Thoracic aorta (tissue), 2 donors: ENCODE measurements around the gene FAM53C. TPM values are rescaled to one million over a fixed set of nuclear protein-coding genes. Genes with fewer than 3 reads are reported as not detected.

ENCODE experiments used
- ATAC-seq: fragments of 150-250 bp; one replicate; pipeline ENCODE4 v1.8.0; 2017; ENCODE audit warnings: low read depth; ENCODE audit not compliant: insufficient number of reproducible peaks, low FRiP score
- DNase-seq: peaks from one replicate; pipeline ENCODE4 v3.0.0-alpha.2; 2020; ENCODE audit warnings: low spot score
- H3K27ac ChIP-seq, 2 donors: fragments of 200-600 bp; sonication (generic); 1 replicate in 1 of 2; 2 replicates in 1 of 2; pipeline ENCODE4 v1.5.1; 2016; ENCODE audit warnings: mild to moderate bottlenecking in 2 of 2, moderate library complexity in 2 of 2
- H3K27me3 ChIP-seq: fragments of 200-600 bp; sonication (generic); replicated peaks from 2 replicates; pipeline ENCODE4 v1.6.0; 2016; ENCODE audit warnings: mild to moderate bottlenecking; ENCODE audit not compliant: insufficient read depth
- H3K36me3 ChIP-seq: fragments of 200-600 bp; sonication (generic); one replicate; pipeline ENCODE4 v1.5.1; 2016
- H3K4me1 ChIP-seq, 2 donors: fragments of 200-600 bp; sonication (generic); 1 replicate in 1 of 2; 2 replicates in 1 of 2; pipeline versions ENCODE4 v1.5.1 to v1.6.0; 2016; ENCODE audit warnings: low read depth in 2 of 2, mild to moderate bottlenecking in 1 of 2; ENCODE audit not compliant: control insufficient read depth in 1 of 2
- H3K4me3 ChIP-seq: fragments of 200-600 bp; sonication (generic); 2 replicates; pipeline ENCODE4 v1.5.1; 2016; ENCODE audit warnings: mild to moderate bottlenecking
- H3K9me3 ChIP-seq: fragments of 200-600 bp; sonication (generic); 2 replicates; pipeline ENCODE4 v1.5.1; 2016
- total RNA-seq, 2 donors: library from RNA; depleted of rRNA; stranded (reverse); fragments of >200 nt; gene quantifications; one replicate each; pipeline versions ENCODE4 v1.1.0 to v1.2.3, GENCODE V29; 2016
- TF ChIP-seq, protein P1 (sequence below): fragments of 200-600 bp; sonication (generic); IDR thresholded peaks from one replicate; pipeline ENCODE4 v1.5.1; 2019; ENCODE audit warnings: antibody characterized with exemption

The FAM53C gene
- total RNA-seq, 2 donors from 2014 or later = 22.6 to 24.9 TPM

DNA sequence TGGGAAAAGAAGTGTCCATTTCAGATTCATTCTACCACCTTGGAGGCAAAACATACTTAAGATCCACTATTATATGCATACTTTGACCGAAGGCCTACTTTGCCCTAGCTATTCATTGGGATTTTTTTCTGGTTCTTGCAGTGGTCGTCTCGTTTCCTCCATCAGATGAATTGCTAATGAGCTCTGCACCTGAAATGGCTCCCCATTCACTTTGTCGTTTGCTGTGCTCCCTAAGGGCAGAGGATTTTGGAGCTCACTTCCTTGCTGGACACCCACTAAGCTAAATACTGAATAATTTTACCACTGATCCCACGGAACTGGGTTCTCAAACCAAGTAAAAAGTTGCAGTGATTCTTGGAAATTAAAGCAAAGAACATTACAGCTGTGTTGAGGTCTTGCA is 16.3 kb downstream of the FAM53C start:
- peak overlapping the region; percentile 92 to 96 for H3K27ac ChIP-seq
- H3K9me3 ChIP-seq = no peaks in the 10 kb centered on the region
- peak overlapping the region; percentile 98 for H3K4me3 ChIP-seq
- H3K27me3 ChIP-seq = no peaks in the 10 kb centered on the region
- no peak for ATAC-seq
- DNase-seq = no peak
- peaks cover 34 to 63% of the 10 kb centered on the region in 2 donors for H3K4me1 ChIP-seq
- H3K36me3 ChIP-seq = no peaks in the 10 kb centered on the region
- TF ChIP-seq, protein P1, sequence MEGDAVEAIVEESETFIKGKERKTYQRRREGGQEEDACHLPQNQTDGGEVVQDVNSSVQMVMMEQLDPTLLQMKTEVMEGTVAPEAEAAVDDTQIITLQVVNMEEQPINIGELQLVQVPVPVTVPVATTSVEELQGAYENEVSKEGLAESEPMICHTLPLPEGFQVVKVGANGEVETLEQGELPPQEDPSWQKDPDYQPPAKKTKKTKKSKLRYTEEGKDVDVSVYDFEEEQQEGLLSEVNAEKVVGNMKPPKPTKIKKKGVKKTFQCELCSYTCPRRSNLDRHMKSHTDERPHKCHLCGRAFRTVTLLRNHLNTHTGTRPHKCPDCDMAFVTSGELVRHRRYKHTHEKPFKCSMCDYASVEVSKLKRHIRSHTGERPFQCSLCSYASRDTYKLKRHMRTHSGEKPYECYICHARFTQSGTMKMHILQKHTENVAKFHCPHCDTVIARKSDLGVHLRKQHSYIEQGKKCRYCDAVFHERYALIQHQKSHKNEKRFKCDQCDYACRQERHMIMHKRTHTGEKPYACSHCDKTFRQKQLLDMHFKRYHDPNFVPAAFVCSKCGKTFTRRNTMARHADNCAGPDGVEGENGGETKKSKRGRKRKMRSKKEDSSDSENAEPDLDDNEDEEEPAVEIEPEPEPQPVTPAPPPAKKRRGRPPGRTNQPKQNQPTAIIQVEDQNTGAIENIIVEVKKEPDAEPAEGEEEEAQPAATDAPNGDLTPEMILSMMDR = no peak

DNA sequence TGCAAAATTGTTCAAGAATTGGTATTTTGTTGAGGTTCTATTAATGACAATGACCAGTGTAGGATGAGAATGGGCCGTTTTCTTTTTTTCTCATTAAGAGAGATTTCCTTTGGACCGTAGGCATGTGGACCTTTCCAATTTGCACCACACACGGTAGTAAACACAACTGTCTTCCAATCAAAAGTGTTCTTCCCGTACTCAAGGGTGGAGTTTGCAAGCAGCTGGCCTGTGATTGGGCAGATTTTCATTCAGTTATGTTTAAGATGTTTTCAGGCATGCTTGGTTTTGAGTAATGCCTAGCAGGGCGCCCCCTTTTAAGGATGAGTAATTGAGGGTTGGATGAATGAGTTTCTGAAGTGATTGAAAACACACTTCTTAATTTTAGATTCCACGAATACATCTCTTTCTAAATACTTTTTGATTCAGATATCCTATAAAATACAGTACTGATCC is 16.9 kb downstream of the FAM53C start:
- Histone ChIP-seq H3K27ac (no peak overlapping the region), H3K27me3 (no peaks in the 10 kb centered on the region), H3K36me3 (no peaks in the 10 kb centered on the region), H3K9me3 (no peaks in the 10 kb centered on the region), H3K4me1 (peaks cover 29 to 57% of the 10 kb centered on the region in 2 donors), H3K4me3 (peak overlapping the region; percentile 98)
- no peak for DNase-seq
- TF ChIP-seq, protein P1 = no peak
- ATAC-seq = no peak

DNA sequence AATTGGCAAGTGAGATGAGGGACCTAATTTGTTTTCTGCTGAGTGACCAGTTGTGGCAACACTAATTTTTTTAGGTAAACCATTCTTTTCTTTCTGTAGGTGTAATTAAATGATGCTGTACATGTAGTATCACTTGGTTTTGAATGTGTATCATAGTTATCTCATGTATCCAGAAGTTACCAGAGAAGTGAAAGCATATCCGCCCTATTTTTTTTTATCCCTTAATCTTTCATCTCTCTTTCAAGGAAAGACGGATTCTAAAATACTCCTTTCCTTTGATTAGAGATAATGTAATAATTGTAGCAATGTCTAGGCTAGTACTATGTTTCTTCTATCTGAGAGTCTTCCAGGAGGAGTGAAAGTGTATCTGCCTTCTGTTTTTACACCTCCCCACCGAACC is 21.6 kb downstream of the FAM53C start:
- no peaks in the 10 kb centered on the region for H3K36me3 ChIP-seq
- DNase-seq = no peak
- ATAC-seq = no peak
- H3K27me3 ChIP-seq = no peaks in the 10 kb centered on the region
- no peak overlapping the region for H3K27ac ChIP-seq
- H3K4me3 ChIP-seq = no peak overlapping the region
- H3K9me3 ChIP-seq = no peaks in the 10 kb centered on the region
- H3K4me1 ChIP-seq = peaks cover 10 to 28% of the 10 kb centered on the region in 2 donors
- TF ChIP-seq, protein P1 = no peak

DNA sequence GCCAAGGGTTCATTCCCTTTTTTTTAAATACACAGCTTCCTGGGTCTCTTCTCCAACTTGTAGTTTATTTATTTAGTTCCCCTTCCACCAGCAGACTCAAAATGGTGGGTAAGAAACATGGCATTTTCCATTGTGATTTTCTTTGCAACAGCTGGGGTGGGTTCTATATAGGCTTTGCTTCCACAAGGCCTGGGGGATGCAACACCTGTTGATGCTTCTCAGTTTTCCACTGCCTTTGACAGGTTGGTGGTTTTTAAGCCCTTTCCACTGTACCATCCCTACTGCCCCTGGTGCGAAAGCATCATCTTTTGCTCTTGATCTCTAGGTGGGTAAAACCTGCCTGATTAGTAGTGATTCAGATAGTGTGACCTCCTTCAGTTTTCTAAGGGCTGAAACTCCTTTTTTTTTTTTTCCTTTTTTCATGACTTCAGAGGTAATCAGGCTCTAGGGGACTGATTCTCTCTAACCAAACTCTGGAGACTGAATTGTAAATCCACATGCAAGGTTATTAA is 22.9 kb downstream of the FAM53C start:
- ATAC-seq (no peak), DNase-seq (no peak)
- Histone ChIP-seq H3K27me3 (no peaks in the 10 kb centered on the region), H3K36me3 (no peaks in the 10 kb centered on the region), H3K27ac (no peak overlapping the region), H3K4me3 (no peak overlapping the region), H3K4me1 (peaks cover 2 to 14% of the 10 kb centered on the region in 2 donors), H3K9me3 (no peaks in the 10 kb centered on the region)
- TF ChIP-seq, protein P1 = no peak

DNA sequence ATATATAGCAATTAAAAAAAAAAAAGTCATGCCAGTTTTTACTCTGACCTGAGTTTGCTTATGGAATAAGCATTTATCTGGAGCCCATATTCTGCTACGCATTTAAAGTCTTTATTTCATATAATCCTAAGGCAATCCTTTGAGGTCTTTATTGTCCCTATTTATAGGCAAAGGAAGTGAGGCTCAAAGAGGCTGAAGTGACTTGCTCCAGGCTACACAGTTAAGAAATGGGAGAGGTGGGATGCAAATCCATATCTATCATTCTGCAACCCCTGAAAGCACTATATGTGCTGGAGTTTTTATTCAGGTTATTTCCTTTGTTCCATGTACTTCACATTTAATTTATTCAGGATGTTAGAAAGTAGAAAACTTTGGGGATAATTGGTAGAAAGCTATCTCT is 26.5 kb downstream of the FAM53C start:
- Histone ChIP-seq H3K4me1 (peaks cover 11 to 33% of the 10 kb centered on the region in 2 donors), H3K4me3 (no peak overlapping the region), H3K27me3 (no peaks in the 10 kb centered on the region), H3K36me3 (no peaks in the 10 kb centered on the region), H3K9me3 (no peaks in the 10 kb centered on the region), H3K27ac (no peak overlapping the region)
- DNase-seq (no peak), ATAC-seq (no peak)
- TF ChIP-seq, protein P1 = no peak
